HEK293 (cell line): Measurements from ENCODE around the gene KDM3B.

Experiments
- GLIS2 ChIP-seq: fragments of 450-650 bp; formaldehyde crosslinking; IDR thresholded peaks from 2 replicates; pipeline ENCODE4 v1.5.1; 2016; ENCODE audit warnings: missing biosample characterization, missing genetic modification characterization
- KLF7 ChIP-seq: fragments of 450-650 bp; formaldehyde crosslinking; IDR thresholded peaks from 2 replicates; pipeline ENCODE4 v1.5.1; 2016; ENCODE audit warnings: missing biosample characterization, missing genetic modification characterization, borderline replicate concordance
- KLF8 ChIP-seq: fragments of 450-650 bp; formaldehyde crosslinking; IDR thresholded peaks from 2 replicates; pipeline ENCODE4 v1.5.1; 2016; ENCODE audit warnings: missing biosample characterization, missing genetic modification characterization
- PRDM1 ChIP-seq: fragments of 450-650 bp; formaldehyde crosslinking; IDR thresholded peaks from 2 replicates; pipeline ENCODE4; 2016; ENCODE audit warnings: missing biosample characterization, missing genetic modification characterization
- REPIN1 ChIP-seq: fragments of 450-650 bp; formaldehyde crosslinking; IDR thresholded peaks from 2 replicates; pipeline ENCODE4 v1.5.1; 2017; ENCODE audit warnings: missing biosample characterization, missing genetic modification characterization, low read depth
- SETDB1 ChIP-seq: IDR thresholded peaks from one replicate; pipeline ENCODE4 v1.6.1; 2017; ENCODE audit warnings: mild to moderate bottlenecking, low read length, moderate library complexity, mixed read lengths; ENCODE audit not compliant: insufficient read length
- ZBTB21 ChIP-seq: fragments of 450-650 bp; formaldehyde crosslinking; IDR thresholded peaks from 2 replicates; pipeline ENCODE4 v1.5.1; 2017; ENCODE audit warnings: missing biosample characterization, missing genetic modification characterization
- ZNF140 ChIP-seq: fragments of 450-650 bp; formaldehyde crosslinking; IDR thresholded peaks from 2 replicates; pipeline ENCODE4 v1.5.1; 2016; ENCODE audit warnings: missing biosample characterization, missing genetic modification characterization
- ZNF16 ChIP-seq: fragments of 450-650 bp; formaldehyde crosslinking; IDR thresholded peaks from 2 replicates; pipeline ENCODE4 v1.5.1; 2016; ENCODE audit warnings: low read depth, missing biosample characterization, missing genetic modification characterization
- ZNF184 ChIP-seq: fragments of 450-650 bp; IDR thresholded peaks from 2 replicates; pipeline ENCODE4 v1.5.1; 2018; ENCODE audit warnings: missing biosample characterization, mild to moderate bottlenecking, missing genetic modification characterization
- ZNF223 ChIP-seq: fragments of 450-650 bp; formaldehyde crosslinking; IDR thresholded peaks from 2 replicates; pipeline ENCODE4 v1.5.1; 2016; ENCODE audit warnings: missing biosample characterization, missing genetic modification characterization
- ZNF248 ChIP-seq: fragments of 450-650 bp; formaldehyde crosslinking; IDR thresholded peaks from 2 replicates; pipeline ENCODE4 v1.5.1; 2017; ENCODE audit warnings: missing biosample characterization, missing genetic modification characterization
- ZNF266 ChIP-seq: fragments of 450-650 bp; formaldehyde crosslinking; IDR thresholded peaks from 2 replicates; pipeline ENCODE4 v1.5.1; 2016; ENCODE audit warnings: missing biosample characterization, missing genetic modification characterization, low read depth
- ZNF311 ChIP-seq: fragments of 450-650 bp; formaldehyde crosslinking; IDR thresholded peaks from 2 replicates; pipeline ENCODE4 v1.5.1; 2017; ENCODE audit warnings: missing biosample characterization, missing genetic modification characterization, borderline replicate concordance
- ZNF341 ChIP-seq: fragments of 450-650 bp; formaldehyde crosslinking; IDR thresholded peaks from 2 replicates; pipeline ENCODE4; 2016; ENCODE audit warnings: low read depth, missing biosample characterization, missing genetic modification characterization
- ZNF423 ChIP-seq: fragments of 450-650 bp; formaldehyde crosslinking; IDR thresholded peaks from 2 replicates; pipeline ENCODE4 v1.5.1; 2016; ENCODE audit warnings: missing biosample characterization, missing genetic modification characterization
- ZNF529 ChIP-seq: fragments of 450-650 bp; formaldehyde crosslinking; IDR thresholded peaks from 2 replicates; pipeline ENCODE4 v1.5.1; 2017; ENCODE audit warnings: missing genetic modification characterization, missing biosample characterization; ENCODE audit not compliant: insufficient replicate concordance
- ZNF558 ChIP-seq: fragments of 450-650 bp; formaldehyde crosslinking; IDR thresholded peaks from 2 replicates; pipeline ENCODE4 v1.5.1; 2016; ENCODE audit warnings: missing biosample characterization, missing genetic modification characterization
- ZNF561 ChIP-seq: fragments of 450-650 bp; IDR thresholded peaks from 2 replicates; pipeline ENCODE4 v1.5.1; 2018; ENCODE audit warnings: missing biosample characterization, missing genetic modification characterization, borderline replicate concordance
- ZNF571 ChIP-seq: fragments of 450-650 bp; formaldehyde crosslinking; IDR thresholded peaks from 2 replicates; pipeline ENCODE4 v1.5.0; 2017; ENCODE audit warnings: missing biosample characterization, missing genetic modification characterization
- ZNF785 ChIP-seq: fragments of 450-650 bp; formaldehyde crosslinking; IDR thresholded peaks from 2 replicates; pipeline ENCODE4 v1.5.1; 2016; ENCODE audit warnings: missing biosample characterization, missing genetic modification characterization
- ZNF792 ChIP-seq: fragments of 450-650 bp; formaldehyde crosslinking; IDR thresholded peaks from 2 replicates; pipeline ENCODE4 v1.5.1; 2016; ENCODE audit warnings: missing biosample characterization, missing genetic modification characterization
- ZSCAN16 ChIP-seq: fragments of 450-650 bp; formaldehyde crosslinking; IDR thresholded peaks from 2 replicates; pipeline ENCODE4 v1.5.1; 2016; ENCODE audit warnings: missing biosample characterization, missing genetic modification characterization
- ZSCAN30 ChIP-seq: fragments of 450-650 bp; IDR thresholded peaks from 2 replicates; pipeline ENCODE4 v1.5.1; 2018; ENCODE audit warnings: missing biosample characterization, mild to moderate bottlenecking, missing genetic modification characterization, moderate library complexity
- TF ChIP-seq, protein P1 (sequence below): fragments of 450-650 bp; formaldehyde crosslinking; IDR thresholded peaks from 2 replicates; pipeline ENCODE4 v1.5.1; 2017; ENCODE audit warnings: missing biosample characterization, missing genetic modification characterization
- TF ChIP-seq, protein P2 (sequence below): fragments of 450-650 bp; formaldehyde crosslinking; IDR thresholded peaks from 2 replicates; pipeline ENCODE4 v1.5.1; 2016; ENCODE audit warnings: missing biosample characterization, missing genetic modification characterization
- TF ChIP-seq, protein P3 (sequence below): fragments of 450-650 bp; formaldehyde crosslinking; IDR thresholded peaks from 2 replicates; pipeline ENCODE4 v1.5.1; 2016; ENCODE audit warnings: missing biosample characterization, missing genetic modification characterization
- TF ChIP-seq, protein P4 (sequence below): fragments of 450-650 bp; formaldehyde crosslinking; IDR thresholded peaks from 2 replicates; pipeline ENCODE4 v1.5.1; 2016; ENCODE audit warnings: missing biosample characterization, missing genetic modification characterization
- TF ChIP-seq, protein P5 (sequence below): fragments of 450-650 bp; formaldehyde crosslinking; IDR thresholded peaks from 2 replicates; pipeline ENCODE4 v1.5.1; 2017; ENCODE audit warnings: missing biosample characterization, missing genetic modification characterization
- TF ChIP-seq, protein P6 (sequence below): fragments of 450-650 bp; formaldehyde crosslinking; IDR thresholded peaks from 2 replicates; pipeline ENCODE4 v1.5.1; 2016; ENCODE audit warnings: missing biosample characterization, missing genetic modification characterization, borderline replicate concordance
- TF ChIP-seq, protein P7 (sequence below): fragments of 450-650 bp; formaldehyde crosslinking; IDR thresholded peaks from 2 replicates; pipeline ENCODE4 v1.5.1; 2017; ENCODE audit warnings: missing biosample characterization, missing genetic modification characterization

The KDM3B gene

DNA sequence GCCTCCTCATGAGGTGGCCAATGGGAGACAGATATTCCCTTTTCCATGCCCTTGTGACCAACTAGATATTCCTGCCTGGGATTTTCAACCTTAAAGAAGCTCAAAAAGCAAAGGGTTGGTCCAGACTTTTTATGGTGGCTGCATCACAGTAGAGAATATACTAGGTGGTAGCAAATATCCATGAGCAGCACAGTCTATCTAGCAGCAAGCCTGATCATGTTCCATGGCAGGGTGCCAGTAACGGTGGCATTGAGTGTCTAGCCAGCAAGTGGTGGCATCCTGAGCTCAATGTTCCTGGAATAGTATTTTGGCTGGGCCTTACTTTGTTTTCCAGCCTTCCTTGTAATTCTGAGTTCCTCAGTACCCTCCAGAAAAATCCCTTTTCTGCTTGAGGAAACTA, 46.7 kb upstream of the KDM3B start (continued):
- TF ChIP-seq ZSCAN30 (tag by site-specific recombination), result peak; percentile 82; the same call in 1 of the 2 replicates
- no peak for TF ChIP-seq PRDM1 (tag by site-specific recombination)
- peak; percentile 25; the same call in 1 of the 2 replicates for TF ChIP-seq ZNF184 (tag by site-specific recombination)
- TF ChIP-seq ZNF311 (tag by site-specific recombination), result no peak
- TF ChIP-seq, protein P1, sequence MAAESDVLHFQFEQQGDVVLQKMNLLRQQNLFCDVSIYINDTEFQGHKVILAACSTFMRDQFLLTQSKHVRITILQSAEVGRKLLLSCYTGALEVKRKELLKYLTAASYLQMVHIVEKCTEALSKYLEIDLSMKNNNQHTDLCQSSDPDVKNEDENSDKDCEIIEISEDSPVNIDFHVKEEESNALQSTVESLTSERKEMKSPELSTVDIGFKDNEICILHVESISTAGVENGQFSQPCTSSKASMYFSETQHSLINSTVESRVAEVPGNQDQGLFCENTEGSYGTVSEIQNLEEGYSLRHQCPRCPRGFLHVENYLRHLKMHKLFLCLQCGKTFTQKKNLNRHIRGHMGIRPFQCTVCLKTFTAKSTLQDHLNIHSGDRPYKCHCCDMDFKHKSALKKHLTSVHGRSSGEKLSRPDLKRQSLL (tag by site-specific recombination), result no peak
- no peak for TF ChIP-seq ZNF16 (tag by site-specific recombination)
- no peak for TF ChIP-seq ZNF423 (tag by site-specific recombination)
- TF ChIP-seq ZNF223 (tag by site-specific recombination), result no peak
- no peak for TF ChIP-seq ZSCAN16 (tag by site-specific recombination)
- no peak for TF ChIP-seq ZNF571 (tag by site-specific recombination)
- 0 out of 2 replicates have a peak, but pooled peaks have one; percentile 35 for TF ChIP-seq ZNF561 (tag by site-specific recombination)
- no peak for TF ChIP-seq ZNF529
- no peak for TF ChIP-seq SETDB1
- TF ChIP-seq, protein P2, sequence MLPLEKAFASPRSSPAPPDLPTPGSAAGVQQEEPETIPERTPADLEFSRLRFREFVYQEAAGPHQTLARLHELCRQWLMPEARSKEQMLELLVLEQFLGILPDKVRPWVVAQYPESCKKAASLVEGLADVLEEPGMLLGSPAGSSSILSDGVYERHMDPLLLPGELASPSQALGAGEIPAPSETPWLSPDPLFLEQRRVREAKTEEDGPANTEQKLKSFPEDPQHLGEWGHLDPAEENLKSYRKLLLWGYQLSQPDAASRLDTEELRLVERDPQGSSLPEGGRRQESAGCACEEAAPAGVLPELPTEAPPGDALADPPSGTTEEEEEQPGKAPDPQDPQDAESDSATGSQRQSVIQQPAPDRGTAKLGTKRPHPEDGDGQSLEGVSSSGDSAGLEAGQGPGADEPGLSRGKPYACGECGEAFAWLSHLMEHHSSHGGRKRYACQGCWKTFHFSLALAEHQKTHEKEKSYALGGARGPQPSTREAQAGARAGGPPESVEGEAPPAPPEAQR (tag by site-specific recombination), result no peak
- TF ChIP-seq, protein P3, sequence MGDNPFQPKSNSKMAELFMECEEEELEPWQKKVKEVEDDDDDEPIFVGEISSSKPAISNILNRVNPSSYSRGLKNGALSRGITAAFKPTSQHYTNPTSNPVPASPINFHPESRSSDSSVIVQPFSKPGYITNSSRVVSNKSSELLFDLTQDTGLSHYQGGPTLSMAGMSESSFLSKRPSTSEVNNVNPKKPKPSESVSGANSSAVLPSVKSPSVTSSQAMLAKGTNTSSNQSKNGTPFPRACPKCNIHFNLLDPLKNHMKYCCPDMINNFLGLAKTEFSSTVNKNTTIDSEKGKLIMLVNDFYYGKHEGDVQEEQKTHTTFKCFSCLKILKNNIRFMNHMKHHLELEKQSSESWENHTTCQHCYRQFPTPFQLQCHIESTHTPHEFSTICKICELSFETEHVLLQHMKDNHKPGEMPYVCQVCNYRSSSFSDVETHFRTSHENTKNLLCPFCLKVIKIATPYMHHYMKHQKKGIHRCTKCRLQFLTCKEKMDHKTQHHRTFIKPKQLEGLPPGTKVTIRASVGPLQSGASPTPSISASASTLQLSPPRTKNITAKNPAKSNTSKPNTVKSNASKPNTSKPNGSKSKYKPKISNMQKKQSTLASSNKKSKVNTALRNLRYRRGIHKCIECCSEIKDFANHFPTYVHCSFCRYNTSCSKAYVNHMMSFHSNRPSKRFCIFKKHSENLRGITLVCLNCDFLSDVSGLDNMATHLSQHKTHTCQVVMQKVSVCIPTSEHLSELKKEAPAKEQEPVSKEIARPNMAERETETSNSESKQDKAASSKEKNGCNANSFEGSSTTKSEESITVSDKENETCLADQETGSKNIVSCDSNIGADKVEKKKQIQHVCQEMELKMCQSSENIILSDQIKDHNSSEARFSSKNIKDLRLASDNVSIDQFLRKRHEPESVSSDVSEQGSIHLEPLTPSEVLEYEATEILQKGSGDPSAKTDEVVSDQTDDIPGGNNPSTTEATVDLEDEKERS (tag by site-specific recombination), result no peak
- no peak for TF ChIP-seq ZNF341 (tag by site-specific recombination)
- no peak for TF ChIP-seq ZNF785 (tag by site-specific recombination)
- TF ChIP-seq ZNF792 (tag by site-specific recombination), result no peak
- no peak for TF ChIP-seq ZBTB21 (tag by site-specific recombination)
- TF ChIP-seq ZNF558 (tag by site-specific recombination), result no peak
- no peak for TF ChIP-seq KLF8 (tag by site-specific recombination)
- TF ChIP-seq, protein P4, sequence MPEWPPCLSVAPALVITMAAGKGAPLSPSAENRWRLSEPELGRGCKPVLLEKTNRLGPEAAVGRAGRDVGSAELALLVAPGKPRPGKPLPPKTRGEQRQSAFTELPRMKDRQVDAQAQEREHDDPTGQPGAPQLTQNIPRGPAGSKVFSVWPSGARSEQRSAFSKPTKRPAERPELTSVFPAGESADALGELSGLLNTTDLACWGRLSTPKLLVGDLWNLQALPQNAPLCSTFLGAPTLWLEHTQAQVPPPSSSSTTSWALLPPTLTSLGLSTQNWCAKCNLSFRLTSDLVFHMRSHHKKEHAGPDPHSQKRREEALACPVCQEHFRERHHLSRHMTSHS (tag by site-specific recombination), result no peak
- no peak for TF ChIP-seq ZNF248 (tag by site-specific recombination)
- no peak for TF ChIP-seq GLIS2 (tag by site-specific recombination)
- no peak for TF ChIP-seq KLF7 (tag by site-specific recombination)
- no peak for TF ChIP-seq REPIN1
- TF ChIP-seq ZNF266 (tag by site-specific recombination), result no peak
- TF ChIP-seq, protein P5, sequence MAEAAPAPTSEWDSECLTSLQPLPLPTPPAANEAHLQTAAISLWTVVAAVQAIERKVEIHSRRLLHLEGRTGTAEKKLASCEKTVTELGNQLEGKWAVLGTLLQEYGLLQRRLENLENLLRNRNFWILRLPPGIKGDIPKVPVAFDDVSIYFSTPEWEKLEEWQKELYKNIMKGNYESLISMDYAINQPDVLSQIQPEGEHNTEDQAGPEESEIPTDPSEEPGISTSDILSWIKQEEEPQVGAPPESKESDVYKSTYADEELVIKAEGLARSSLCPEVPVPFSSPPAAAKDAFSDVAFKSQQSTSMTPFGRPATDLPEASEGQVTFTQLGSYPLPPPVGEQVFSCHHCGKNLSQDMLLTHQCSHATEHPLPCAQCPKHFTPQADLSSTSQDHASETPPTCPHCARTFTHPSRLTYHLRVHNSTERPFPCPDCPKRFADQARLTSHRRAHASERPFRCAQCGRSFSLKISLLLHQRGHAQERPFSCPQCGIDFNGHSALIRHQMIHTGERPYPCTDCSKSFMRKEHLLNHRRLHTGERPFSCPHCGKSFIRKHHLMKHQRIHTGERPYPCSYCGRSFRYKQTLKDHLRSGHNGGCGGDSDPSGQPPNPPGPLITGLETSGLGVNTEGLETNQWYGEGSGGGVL (tag by site-specific recombination), result no peak
- TF ChIP-seq, protein P6, sequence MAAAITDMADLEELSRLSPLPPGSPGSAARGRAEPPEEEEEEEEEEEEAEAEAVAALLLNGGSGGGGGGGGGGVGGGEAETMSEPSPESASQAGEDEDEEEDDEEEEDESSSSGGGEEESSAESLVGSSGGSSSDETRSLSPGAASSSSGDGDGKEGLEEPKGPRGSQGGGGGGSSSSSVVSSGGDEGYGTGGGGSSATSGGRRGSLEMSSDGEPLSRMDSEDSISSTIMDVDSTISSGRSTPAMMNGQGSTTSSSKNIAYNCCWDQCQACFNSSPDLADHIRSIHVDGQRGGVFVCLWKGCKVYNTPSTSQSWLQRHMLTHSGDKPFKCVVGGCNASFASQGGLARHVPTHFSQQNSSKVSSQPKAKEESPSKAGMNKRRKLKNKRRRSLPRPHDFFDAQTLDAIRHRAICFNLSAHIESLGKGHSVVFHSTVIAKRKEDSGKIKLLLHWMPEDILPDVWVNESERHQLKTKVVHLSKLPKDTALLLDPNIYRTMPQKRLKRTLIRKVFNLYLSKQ (tag by site-specific recombination), result no peak
- TF ChIP-seq, protein P7, sequence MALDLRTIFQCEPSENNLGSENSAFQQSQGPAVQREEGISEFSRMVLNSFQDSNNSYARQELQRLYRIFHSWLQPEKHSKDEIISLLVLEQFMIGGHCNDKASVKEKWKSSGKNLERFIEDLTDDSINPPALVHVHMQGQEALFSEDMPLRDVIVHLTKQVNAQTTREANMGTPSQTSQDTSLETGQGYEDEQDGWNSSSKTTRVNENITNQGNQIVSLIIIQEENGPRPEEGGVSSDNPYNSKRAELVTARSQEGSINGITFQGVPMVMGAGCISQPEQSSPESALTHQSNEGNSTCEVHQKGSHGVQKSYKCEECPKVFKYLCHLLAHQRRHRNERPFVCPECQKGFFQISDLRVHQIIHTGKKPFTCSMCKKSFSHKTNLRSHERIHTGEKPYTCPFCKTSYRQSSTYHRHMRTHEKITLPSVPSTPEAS, result no peak
- no peak for TF ChIP-seq ZNF140 (tag by site-specific recombination)
